WTC11 (cell line): Measurements from ENCODE around the gene HDAC3.

Source experiments
- ZNF281 ChIP-seq: sonication (generic); formaldehyde crosslinking; IDR thresholded peaks from 2 replicates; pipeline ENCODE4 v1.8.0; 2023; ENCODE audit warnings: mild to moderate bottlenecking, missing genetic modification reagents
- TF ChIP-seq, protein P1 (sequence below): fragments of 200-600 bp; IDR thresholded peaks from 2 replicates; pipeline ENCODE4 v1.8.0; 2022; ENCODE audit warnings: antibody characterized with exemption
- TF ChIP-seq, protein P2 (sequence below): sonication (generic); formaldehyde crosslinking; IDR thresholded peaks from 2 replicates; pipeline ENCODE4 v1.8.1; 2022; ENCODE audit warnings: low read depth, missing genetic modification reagents, borderline replicate concordance

- TF ChIP-seq, protein P1, sequence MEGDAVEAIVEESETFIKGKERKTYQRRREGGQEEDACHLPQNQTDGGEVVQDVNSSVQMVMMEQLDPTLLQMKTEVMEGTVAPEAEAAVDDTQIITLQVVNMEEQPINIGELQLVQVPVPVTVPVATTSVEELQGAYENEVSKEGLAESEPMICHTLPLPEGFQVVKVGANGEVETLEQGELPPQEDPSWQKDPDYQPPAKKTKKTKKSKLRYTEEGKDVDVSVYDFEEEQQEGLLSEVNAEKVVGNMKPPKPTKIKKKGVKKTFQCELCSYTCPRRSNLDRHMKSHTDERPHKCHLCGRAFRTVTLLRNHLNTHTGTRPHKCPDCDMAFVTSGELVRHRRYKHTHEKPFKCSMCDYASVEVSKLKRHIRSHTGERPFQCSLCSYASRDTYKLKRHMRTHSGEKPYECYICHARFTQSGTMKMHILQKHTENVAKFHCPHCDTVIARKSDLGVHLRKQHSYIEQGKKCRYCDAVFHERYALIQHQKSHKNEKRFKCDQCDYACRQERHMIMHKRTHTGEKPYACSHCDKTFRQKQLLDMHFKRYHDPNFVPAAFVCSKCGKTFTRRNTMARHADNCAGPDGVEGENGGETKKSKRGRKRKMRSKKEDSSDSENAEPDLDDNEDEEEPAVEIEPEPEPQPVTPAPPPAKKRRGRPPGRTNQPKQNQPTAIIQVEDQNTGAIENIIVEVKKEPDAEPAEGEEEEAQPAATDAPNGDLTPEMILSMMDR, result no peak
- TF ChIP-seq ZNF281 (CRISPR knock-in tag), result no peak
- TF ChIP-seq, protein P2, sequence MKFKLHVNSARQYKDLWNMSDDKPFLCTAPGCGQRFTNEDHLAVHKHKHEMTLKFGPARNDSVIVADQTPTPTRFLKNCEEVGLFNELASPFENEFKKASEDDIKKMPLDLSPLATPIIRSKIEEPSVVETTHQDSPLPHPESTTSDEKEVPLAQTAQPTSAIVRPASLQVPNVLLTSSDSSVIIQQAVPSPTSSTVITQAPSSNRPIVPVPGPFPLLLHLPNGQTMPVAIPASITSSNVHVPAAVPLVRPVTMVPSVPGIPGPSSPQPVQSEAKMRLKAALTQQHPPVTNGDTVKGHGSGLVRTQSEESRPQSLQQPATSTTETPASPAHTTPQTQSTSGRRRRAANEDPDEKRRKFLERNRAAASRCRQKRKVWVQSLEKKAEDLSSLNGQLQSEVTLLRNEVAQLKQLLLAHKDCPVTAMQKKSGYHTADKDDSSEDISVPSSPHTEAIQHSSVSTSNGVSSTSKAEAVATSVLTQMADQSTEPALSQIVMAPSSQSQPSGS (CRISPR knock-in tag), result no peak
Observed at GRCh38 chr5:141640698-141641097, 4.0 kb upstream of the HDAC3 start.
